IMR-90 (cell line): ENCODE results near the gene CNOT9. TPM values are rescaled to one million over a fixed set of nuclear protein-coding genes. Genes with fewer than 3 reads are reported as not detected.

Experiments used
- ATAC-seq: fragments of 200-7000 bp; cut with Tn5 transposase; 2 replicates; pipeline ENCODE4 v1.9.1; 2020; ENCODE audit warnings: low read depth, mild to moderate bottlenecking, moderate library complexity
- BruUV-seq: library from RNA; stranded (reverse); fragments of 400-500 nt; replicated peaks from 2 replicates; lab custom pipeline; 2021; lab: Mats Ljungman, UMichigan
- CTCF ChIA-PET: fragments of 300-600 bp; formaldehyde crosslinking; extraction: SDS; loops from one replicate; lab custom pipeline; 2021; ENCODE audit warnings: antibody characterized with exemption; lab: Yijun Ruan, JAX
- POLR2A ChIA-PET: fragments of 300-600 bp; sonication (Branson Sonifier 250); formaldehyde crosslinking; loops from one replicate; lab custom pipeline; 2022; ENCODE audit warnings: antibody characterized with exemption; ENCODE audit not compliant: unreplicated experiment; lab: Charles Lee
- DNase-seq: peaks from one replicate; pipeline ENCODE4 v3.0.0; 2013
- H2AFZ ChIP-seq: replicated peaks from 2 replicates; pipeline ENCODE3; 2013; ENCODE audit warnings: low read length, mild to moderate bottlenecking; ENCODE audit not compliant: poor library complexity
- H2AK5ac ChIP-seq: 2 replicates; pipeline ENCODE4 v1.6.1; 2013; ENCODE audit warnings: low read depth, low read length, inconsistent platforms
- H2AK9ac ChIP-seq: replicated peaks from 2 replicates; pipeline ENCODE3; 2013; ENCODE audit warnings: mild to moderate bottlenecking, low read depth, low read length, moderate library complexity; ENCODE audit not compliant: poor library complexity
- H2BK120ac ChIP-seq: 2 replicates; pipeline ENCODE4 v1.6.1; 2013; ENCODE audit warnings: low read depth, low read length, inconsistent platforms
- H2BK15ac ChIP-seq: 3 replicates; pipeline ENCODE4 v1.6.1; 2013; ENCODE audit warnings: low read depth, low read length, inconsistent platforms
- H2BK20ac ChIP-seq: 2 replicates; pipeline ENCODE4 v1.6.1; 2013; ENCODE audit warnings: low read depth, mild to moderate bottlenecking, inconsistent platforms, low read length, moderate library complexity
- H2BK5ac ChIP-seq: 2 replicates; pipeline ENCODE4 v1.6.1; 2013; ENCODE audit warnings: mild to moderate bottlenecking, low read depth, low read length, inconsistent platforms; ENCODE audit not compliant: poor library complexity, severe bottlenecking
- H3K14ac ChIP-seq: replicated peaks from 2 replicates; pipeline ENCODE4 v1.6.1; 2013; ENCODE audit warnings: low read depth, low read length, inconsistent platforms
- H3K18ac ChIP-seq: 2 replicates; pipeline ENCODE4 v1.6.1; 2013; ENCODE audit warnings: low read depth, low read length, control low read depth
- H3K23ac ChIP-seq: 2 replicates; pipeline ENCODE4 v1.6.1; 2013; ENCODE audit warnings: low read depth, low read length, inconsistent platforms
- H3K27ac ChIP-seq: 2 replicates; pipeline ENCODE4 v1.5.1; 2013; ENCODE audit warnings: mild to moderate bottlenecking, control low read depth, low read length; ENCODE audit not compliant: insufficient read depth
- H3K27me3 ChIP-seq: 2 replicates; pipeline ENCODE4 v1.6.1; 2013; ENCODE audit warnings: low read length; ENCODE audit not compliant: control insufficient read depth, insufficient read depth
- H3K36me3 ChIP-seq: 2 replicates; pipeline ENCODE4 v1.6.1; 2013; ENCODE audit warnings: low read length, mixed read lengths; ENCODE audit not compliant: control insufficient read depth, insufficient read depth
- H3K4ac ChIP-seq: 2 replicates; pipeline ENCODE4 v1.6.1; 2013; ENCODE audit warnings: low read depth, low read length, inconsistent platforms
- H3K4me1 ChIP-seq: 2 replicates; pipeline ENCODE4 v1.6.1; 2013; ENCODE audit warnings: low read length, mixed read lengths; ENCODE audit not compliant: control insufficient read depth, insufficient read depth
- H3K4me2 ChIP-seq: 2 replicates; pipeline ENCODE4 v1.6.1; 2013; ENCODE audit warnings: low read depth, mild to moderate bottlenecking, control low read depth, low read length, moderate library complexity
- H3K4me3 ChIP-seq: 2 replicates; pipeline ENCODE4 v1.5.1; 2013; ENCODE audit warnings: low read depth, mild to moderate bottlenecking, control low read depth, low read length, moderate library complexity; ENCODE audit not compliant: insufficient read depth
- H3K56ac ChIP-seq: 2 replicates; pipeline ENCODE4 v1.6.1; 2013; ENCODE audit warnings: low read length, inconsistent platforms; ENCODE audit not compliant: insufficient read depth; ENCODE audit errors: extremely low read depth
- H3K79me1 ChIP-seq, 2 experiments: 2 replicates each; pipeline ENCODE4 v1.6.1; 2013; ENCODE audit warnings: low read length in 2 of 2, inconsistent platforms in 1 of 2, low read depth in 1 of 2
- H3K9ac ChIP-seq: 2 replicates; pipeline ENCODE4 v1.6.1; 2013; ENCODE audit warnings: low read depth, low read length, control low read depth
- H3K9me1 ChIP-seq: 2 replicates; pipeline ENCODE4 v1.6.1; 2013; ENCODE audit warnings: low read length, inconsistent platforms; ENCODE audit not compliant: insufficient read depth
- H3K9me3 ChIP-seq: 2 replicates; pipeline ENCODE4 v1.6.1; 2013; ENCODE audit warnings: low read length; ENCODE audit not compliant: control insufficient read depth, insufficient read depth
- H4K20me1 ChIP-seq: 2 replicates; pipeline ENCODE4 v1.6.1; 2013; ENCODE audit warnings: low read length, inconsistent platforms; ENCODE audit not compliant: insufficient read depth
- H4K5ac ChIP-seq: 2 replicates; pipeline ENCODE4 v1.6.1; 2013; ENCODE audit warnings: mild to moderate bottlenecking, low read depth, low read length, control low read depth
- H4K8ac ChIP-seq, 2 experiments: 2 replicates each; pipeline ENCODE4 v1.6.1; 2013; ENCODE audit warnings: low read depth in 2 of 2, low read length in 2 of 2, control low read depth in 1 of 2, inconsistent platforms in 1 of 2
- H4K91ac ChIP-seq: 2 replicates; pipeline ENCODE4 v1.6.1; 2013; ENCODE audit warnings: low read depth, low read length, inconsistent platforms; ENCODE audit not compliant: insufficient read depth
- BHLHE40 ChIP-seq: fragments of 150-350 bp; IDR thresholded peaks from 2 replicates; pipeline ENCODE4 v1.6.1; 2016; ENCODE audit warnings: mild to moderate bottlenecking, low read depth, low read length
- FOS ChIP-seq: fragments of 150-350 bp; IDR thresholded peaks from 2 replicates; pipeline ENCODE4 v1.6.1; 2016; ENCODE audit warnings: low read depth, low read length
- MXI1 ChIP-seq: IDR thresholded peaks from 2 replicates; pipeline ENCODE4 v1.6.1; 2012; ENCODE audit warnings: low read depth, mild to moderate bottlenecking, low read length, moderate library complexity, borderline replicate concordance
- POLR2A ChIP-seq: IDR thresholded peaks from 2 replicates; pipeline ENCODE4 v1.6.1; 2012; ENCODE audit warnings: mild to moderate bottlenecking, low read depth, low read length
- WGBS, 2 experiments: methylation state at CpG; one replicate each; pipeline versions ENCODE4 v1.1.5 to v1.1.7; 2013; ENCODE audit warnings: missing lambda C conversion rate in 2 of 2; ENCODE audit not compliant: insufficient read length in 1 of 2; ENCODE audit errors: extremely low coverage in 2 of 2; 5-methylcytosine and 5-hydroxymethylcytosine counted together
- dilution Hi-C: fragments of 300-500 bp; cut with HindIII; formaldehyde crosslinking; loops from one replicate; pipeline ENCODE4 v1.14.3; 2018; ENCODE audit warnings: low sequenced_read_pairs; ENCODE audit not compliant: unreplicated experiment
- in situ Hi-C: fragments of 300-500 bp; cut with MboI; formaldehyde crosslinking; loops from 3 replicates; pipeline ENCODE4 v1.14.3; 2019; ENCODE audit warnings: low sequenced_read_pairs, inconsistent platforms, mixed read lengths
- intact Hi-C: fragments of 100-400 bp; cut with micrococcal nuclease; formaldehyde crosslinking; loops from 2 replicates; pipeline ENCODE4 v1.10.0; 2022
- polyA plus RNA-seq, 3 experiments: library from polyadenylated mRNA; depleted of rRNA; stranded (reverse); fragments of >200 nt; gene quantifications; 2 replicates each; pipeline ENCODE4 v1.2.3, GENCODE V29; 2012; ENCODE audit warnings: low replicate concordance in 1 of 3
- total RNA-seq: library from RNA; depleted of rRNA; stranded (reverse); fragments of >200 nt; gene quantifications from 2 replicates; pipeline ENCODE4 v1.2.3, GENCODE V29; 2012
- TF ChIP-seq, protein P1 (sequence below): fragments of 150-350 bp; IDR thresholded peaks from 2 replicates; pipeline ENCODE4 v1.6.1; 2017; ENCODE audit warnings: mild to moderate bottlenecking, antibody characterized with exemption, low read length, low read depth

Gene CNOT9
- total and polyA plus RNA-seq, 2 of the 4 experiments (the other 2 are of a cell fraction), result 33.1 to 71.0 TPM

DNA sequence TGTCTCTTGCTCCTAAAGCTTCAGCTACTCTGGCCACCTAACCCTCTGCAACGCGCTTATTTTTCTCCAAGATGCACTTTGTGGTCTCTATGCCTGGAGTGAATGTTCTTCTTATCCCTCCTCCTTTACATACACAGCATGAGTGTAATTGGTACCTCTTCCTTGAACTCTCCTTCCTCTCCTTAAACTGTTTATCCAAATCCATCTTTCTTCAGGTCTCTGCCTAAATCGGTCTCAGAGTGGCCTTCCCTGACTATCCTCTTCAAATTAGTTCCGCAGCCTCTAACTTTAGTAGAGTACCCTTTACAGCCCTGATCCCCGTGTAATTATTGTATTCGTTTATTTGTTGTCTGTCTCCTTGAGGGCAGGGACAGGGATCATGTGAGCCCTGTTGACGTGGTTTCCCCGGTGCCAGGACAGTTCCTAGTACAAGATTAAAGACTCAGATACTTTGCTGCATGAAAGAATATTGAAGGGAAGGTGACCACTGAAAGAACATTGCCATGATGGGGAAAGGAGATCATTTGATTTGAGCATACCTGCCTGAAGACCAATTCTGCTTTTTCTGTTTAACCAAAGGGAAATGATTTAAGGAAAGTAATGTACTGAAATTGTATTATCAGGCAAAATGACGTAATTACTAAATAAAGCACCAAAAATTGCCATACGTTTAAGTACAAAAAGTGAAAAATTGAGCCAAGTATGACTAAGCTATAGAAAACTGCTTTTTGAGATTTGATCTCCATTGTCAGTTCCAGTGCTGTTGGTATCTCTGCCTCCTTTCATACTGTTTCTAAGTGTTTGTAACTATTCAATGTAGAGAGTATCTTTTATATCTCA is 1.2 kb downstream of the CNOT9 start:
- in situ Hi-C loops, result no loop called here
- no peaks in the 10 kb centered on the region for H3K27me3 ChIP-seq
- H2BK15ac ChIP-seq, result no peak overlapping the region
- peak overlapping the region; percentile 56 for H2AK9ac ChIP-seq
- CTCF ChIA-PET, result interaction anchor here (0.6 kb wide), 1 partner anchor 159 kb away, joined by 4 read pairs; no protein-coding TSS in a partner anchor
- intact Hi-C loops, result loop anchor here (1.0 to 10.0 kb wide), 3 partner anchors 37 to 295 kb away; partner anchors contain the start of genes AAMP, PLCD4 and PNKD
- H3K9ac ChIP-seq, result peak overlapping the region; percentile 89
- H2BK20ac ChIP-seq, result no peak overlapping the region
- peak overlapping the region; percentile 91 to 97; a peak in 3 of 4 replicates for H4K8ac ChIP-seq
- WGBS, 2 experiments, result 0% methylated on average over 2 of the region's 10 CpGs; no CpG with 5 or more reads in 1 of the 2 experiments
- H2AFZ ChIP-seq, result no peak overlapping the region
- H3K4me3 ChIP-seq, result peak overlapping the region; percentile 59
- H3K4ac ChIP-seq, result peak overlapping the region; percentile 96
- H4K20me1 ChIP-seq, result peaks cover 16% of the 10 kb centered on the region; the same call in 1 of the 2 replicates
- peaks cover 5% of the 10 kb centered on the region for H3K36me3 ChIP-seq
- peak overlapping the region; percentile 90 for H3K14ac ChIP-seq
- no peak for ATAC-seq
- dilution Hi-C loops, result no loop called here
- H3K9me3 ChIP-seq, result no peaks in the 10 kb centered on the region
- peak overlapping the region; percentile 46 for H4K91ac ChIP-seq
- no peaks in the 10 kb centered on the region; the same call in 1 of the 2 replicates for H3K4me1 ChIP-seq
- peak overlapping the region; percentile 91 for H3K4me2 ChIP-seq
- H3K27ac ChIP-seq, result peak overlapping the region; percentile 69
- TSS peak; percentile 52 for BruUV-seq
- POLR2A ChIA-PET, result no interaction called here
- H3K23ac ChIP-seq, result peak overlapping the region; percentile 55
- H4K5ac ChIP-seq, result peak overlapping the region; percentile 62
- peak overlapping the region; percentile 48 for H2AK5ac ChIP-seq
- H2BK120ac ChIP-seq, result peak overlapping the region; percentile 3; the same call in 1 of the 2 replicates
- H3K79me1 ChIP-seq, result peaks cover 6 to 57% of the 10 kb centered on the region in 2 experiments
- H2BK5ac ChIP-seq, result peak overlapping the region; percentile 94
- peak; percentile 67 for DNase-seq
- peak overlapping the region; percentile 69; the same call in 1 of the 2 replicates for H3K18ac ChIP-seq
- peak overlapping the region; percentile 92 for H3K56ac ChIP-seq
- no peaks in the 10 kb centered on the region for H3K9me1 ChIP-seq
- TF ChIP-seq FOS (no peak), POLR2A (peak; percentile 37; the same call in 1 of the 2 replicates), BHLHE40 (peak; percentile 25; the same call in 1 of the 2 replicates), MXI1 (0 out of 2 replicates have a peak, but pooled peaks have one; percentile 29)
- TF ChIP-seq, protein P1, sequence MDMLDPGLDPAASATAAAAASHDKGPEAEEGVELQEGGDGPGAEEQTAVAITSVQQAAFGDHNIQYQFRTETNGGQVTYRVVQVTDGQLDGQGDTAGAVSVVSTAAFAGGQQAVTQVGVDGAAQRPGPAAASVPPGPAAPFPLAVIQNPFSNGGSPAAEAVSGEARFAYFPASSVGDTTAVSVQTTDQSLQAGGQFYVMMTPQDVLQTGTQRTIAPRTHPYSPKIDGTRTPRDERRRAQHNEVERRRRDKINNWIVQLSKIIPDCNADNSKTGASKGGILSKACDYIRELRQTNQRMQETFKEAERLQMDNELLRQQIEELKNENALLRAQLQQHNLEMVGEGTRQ, result peak; percentile 78
